Activated CD4-positive, alpha-beta T cell treated with anti-CD3 and anti-CD28 coated beads, Interleukin-2, amount 10 ng/mL, durations not matched to agents 7 days and 5 days (primary cell): ENCODE results near the gene C5. TPM values are rescaled to one million over a fixed set of nuclear protein-coding genes. Genes with fewer than 3 reads are reported as not detected.
"Not testable (repeated sequence)": the region's sequence is repeated elsewhere in the genome, so short reads cannot be mapped to it uniquely, and the experiment has no call there.

Experiments
- CTCF ChIA-PET: fragments of 350-600 bp; sonication (Branson Sonifier 250); formaldehyde crosslinking; loops from one replicate; lab custom pipeline; 2021; ENCODE audit warnings: antibody characterized with exemption; lab: Charles Lee
- POLR2A ChIA-PET: fragments of 350-600 bp; sonication (Branson Sonifier 250); formaldehyde crosslinking; loops from one replicate; lab custom pipeline; 2021; ENCODE audit warnings: antibody characterized with exemption; lab: Charles Lee
- DNase-seq: peaks from one replicate; pipeline ENCODE4 v3.0.0-alpha.2; 2020
- H3K27ac Mint-ChIP-seq: one replicate; pipeline ENCODE4 v1.8.0; 2021; ENCODE audit warnings: mild to moderate bottlenecking, moderate library complexity, mixed read lengths
- H3K27me3 Mint-ChIP-seq: one replicate; pipeline ENCODE4 v1.8.0; 2021; ENCODE audit warnings: mixed read lengths
- H3K36me3 Mint-ChIP-seq: one replicate; pipeline ENCODE4 v1.8.0; 2021; ENCODE audit warnings: low read depth, mixed read lengths
- H3K4me1 Mint-ChIP-seq: one replicate; pipeline ENCODE4 v1.8.0; 2021; ENCODE audit warnings: mixed read lengths
- H3K4me3 Mint-ChIP-seq: one replicate; pipeline ENCODE4 v1.8.0; 2021; ENCODE audit warnings: mild to moderate bottlenecking, moderate library complexity, mixed read lengths
- H3K9me3 Mint-ChIP-seq: one replicate; pipeline ENCODE4 v1.8.0; 2021; ENCODE audit warnings: mixed read lengths
- total RNA-seq, 2 experiments: library from RNA; stranded (reverse); gene quantifications; one replicate each; pipeline ENCODE4 v1.2.3, GENCODE V29; 2021

Gene C5
- 1 to 10 TPM; 2.4 to 2.8 TPM for total RNA-seq

- no peaks in the 10 kb centered on the region for H3K36me3 Mint-ChIP-seq
- H3K9me3 Mint-ChIP-seq, result no peaks in the 10 kb centered on the region
- no peaks in the 10 kb centered on the region for H3K4me1 Mint-ChIP-seq
- DNase-seq, result no peak
- ChIA-PET POLR2A (no interaction called here), CTCF (interaction anchor here (0.6 to 2.2 kb wide), 3 partner anchors 11 to 431 kb away, joined by 3 to 12 read pairs (median 4); no protein-coding TSS in a partner anchor)
- H3K27ac Mint-ChIP-seq, result no peak within 1 kb of the TSS
- H3K4me3 Mint-ChIP-seq, result no peak within 1 kb of the TSS
- H3K27me3 Mint-ChIP-seq, result no peaks in the 10 kb centered on the region
Observed at GRCh38 chr9:121050128-121050988, at the start of gene C5. C5 (minus strand) TSS chr9:121050275; CDS start chr9:121050246, 29 bp downstream.

GRCh38 chr9:121098567-121099198, 48.6 kb upstream of the C5 start:
- no peaks in the 10 kb centered on the region for H3K4me1 Mint-ChIP-seq
- peaks cover 36% of the 10 kb centered on the region for H3K9me3 Mint-ChIP-seq
- H3K4me3 Mint-ChIP-seq, result no peak overlapping the region
- ChIA-PET POLR2A (no interaction called here), CTCF (interaction anchor here (1.8 to 2.0 kb wide), 2 partner anchors 9 to 23 kb away, joined by 4 read pairs; no protein-coding TSS in a partner anchor)
- peaks cover 88% of the 10 kb centered on the region for H3K36me3 Mint-ChIP-seq
- H3K27ac Mint-ChIP-seq, result no peak overlapping the region
- DNase-seq, result no peak
- H3K27me3 Mint-ChIP-seq, result no peaks in the 10 kb centered on the region

GRCh38 chr9:121095057-121095456, 45.0 kb upstream of the C5 start:
- H3K27me3 Mint-ChIP-seq, result no peaks in the 10 kb centered on the region
- no peak overlapping the region for H3K27ac Mint-ChIP-seq
- H3K36me3 Mint-ChIP-seq, result peaks cover 78% of the 10 kb centered on the region
- ChIA-PET CTCF (interaction anchor here (0.8 kb wide), 2 partner anchors 26 to 199 kb away, joined by 3 read pairs; no protein-coding TSS in a partner anchor), POLR2A (no interaction called here)
- no peaks in the 10 kb centered on the region for H3K4me1 Mint-ChIP-seq
- DNase-seq, result no peak
- H3K9me3 Mint-ChIP-seq, result peaks cover 11% of the 10 kb centered on the region
- H3K4me3 Mint-ChIP-seq, result no peak overlapping the region

- not testable (repeated sequence) for DNase-seq, H3K9me3 Mint-ChIP-seq, H3K27ac Mint-ChIP-seq, H3K27me3 Mint-ChIP-seq, H3K4me3 Mint-ChIP-seq
- CTCF ChIA-PET, result interaction anchor here (0.6 to 1.4 kb wide), 2 partner anchors 9 to 129 kb away, joined by 3 read pairs; no protein-coding TSS in a partner anchor
- H3K36me3 Mint-ChIP-seq, result peaks cover 66% of the 10 kb centered on the region
- peaks cover 26% of the 10 kb centered on the region for H3K4me1 Mint-ChIP-seq
- POLR2A ChIA-PET, result interaction anchor here (0.7 kb wide), 1 partner anchor 695 kb away, joined by 3 read pairs; no protein-coding TSS in a partner anchor
Observed at GRCh38 chr9:121090743-121091142, 40.7 kb upstream of the C5 start.

GRCh38 chr9:121088576-121088975, 38.5 kb upstream of the C5 start:
- Mint-ChIP-seq H3K4me3 (no peak overlapping the region), H3K9me3 (no peaks in the 10 kb centered on the region), H3K27ac (no peak overlapping the region), H3K27me3 (no peaks in the 10 kb centered on the region), H3K4me1 (peaks cover 34% of the 10 kb centered on the region), H3K36me3 (peaks cover 58% of the 10 kb centered on the region)
- ChIA-PET POLR2A (no interaction called here), CTCF (no interaction called here)
- DNase-seq, result no peak

GRCh38 chr9:121085661-121086060, 35.6 kb upstream of the C5 start:
- no peaks in the 10 kb centered on the region for H3K9me3 Mint-ChIP-seq
- peaks cover 58% of the 10 kb centered on the region for H3K36me3 Mint-ChIP-seq
- CTCF ChIA-PET, result no interaction called here
- no peak for DNase-seq
- H3K4me1 Mint-ChIP-seq, result peaks cover 34% of the 10 kb centered on the region
- H3K27me3 Mint-ChIP-seq, result no peaks in the 10 kb centered on the region
- H3K4me3 Mint-ChIP-seq, result no peak overlapping the region
- POLR2A ChIA-PET, result no interaction called here
- H3K27ac Mint-ChIP-seq, result no peak overlapping the region

GRCh38 chr9:121082075-121082474, 32.0 kb upstream of the C5 start:
- Mint-ChIP-seq H3K9me3 (no peaks in the 10 kb centered on the region), H3K27ac (no peak overlapping the region), H3K4me3 (no peak overlapping the region), H3K4me1 (peaks cover 23% of the 10 kb centered on the region), H3K36me3 (peaks cover 47% of the 10 kb centered on the region), H3K27me3 (no peaks in the 10 kb centered on the region)
- no peak for DNase-seq
- ChIA-PET POLR2A (no interaction called here), CTCF (interaction anchor here (0.7 to 1.3 kb wide), 3 partner anchors 14 to 453 kb away, joined by 3 read pairs; no protein-coding TSS in a partner anchor)

GRCh38 chr9:121075251-121076036, 25.4 kb upstream of the C5 start:
- POLR2A ChIA-PET, result no interaction called here
- H3K4me1 Mint-ChIP-seq, result peaks cover 52% of the 10 kb centered on the region

GRCh38 chr9:121074370-121075250, 24.5 kb upstream of the C5 start, which contains the start of gene CNTRL:
CNTRL (plus strand) TSS chr9:121074955; CDS start chr9:121088327, 13,372 bp downstream.
- peak within 1 kb of the TSS; percentile 87 for H3K27ac Mint-ChIP-seq
- peaks cover 56% of the 10 kb centered on the region for H3K4me1 Mint-ChIP-seq
- POLR2A ChIA-PET, result no interaction called here
- peak within 1 kb of the TSS; percentile 99 for H3K4me3 Mint-ChIP-seq
- H3K9me3 Mint-ChIP-seq, result peaks cover 3% of the 10 kb centered on the region
- H3K36me3 Mint-ChIP-seq, result peaks cover 2% of the 10 kb centered on the region
- peak; percentile 94 for DNase-seq
- H3K27me3 Mint-ChIP-seq, result no peaks in the 10 kb centered on the region
- CTCF ChIA-PET, result interaction anchor here (0.5 to 1.9 kb wide), 3 partner anchors 10 to 1757 kb away, joined by 4 to 7 read pairs (median 4); no protein-coding TSS in a partner anchor

More at GRCh38 chr9:121075251-121076036, 25.4 kb upstream of the C5 start:
- H3K27me3 Mint-ChIP-seq, result no peaks in the 10 kb centered on the region
- H3K4me3 Mint-ChIP-seq, result peak overlapping the region; percentile 99
- peak overlapping the region; percentile 87 for H3K27ac Mint-ChIP-seq
- H3K36me3 Mint-ChIP-seq, result peaks cover 7% of the 10 kb centered on the region
- peak; percentile 28 for DNase-seq
- CTCF ChIA-PET, result interaction anchor here (0.5 to 1.9 kb wide), 4 partner anchors 11 to 1757 kb away, joined by 3 to 7 read pairs (median 4); no protein-coding TSS in a partner anchor
- H3K9me3 Mint-ChIP-seq, result peaks cover 2% of the 10 kb centered on the region

- no peak for DNase-seq
- peaks cover 63% of the 10 kb centered on the region for H3K4me1 Mint-ChIP-seq
- ChIA-PET POLR2A (interaction anchor here (0.6 kb wide), 1 partner anchor 127 kb away, joined by 3 read pairs; no protein-coding TSS in a partner anchor), CTCF (interaction anchor here (0.8 to 2.7 kb wide), 2 partner anchors 13 to 91 kb away, joined by 3 to 15 read pairs; no protein-coding TSS in a partner anchor)
- H3K36me3 Mint-ChIP-seq, result peaks cover 6% of the 10 kb centered on the region
- no peaks in the 10 kb centered on the region for H3K27me3 Mint-ChIP-seq
- peak overlapping the region; percentile 0 for H3K27ac Mint-ChIP-seq
- H3K9me3 Mint-ChIP-seq, result peaks cover 13% of the 10 kb centered on the region
- peak overlapping the region; percentile 99 for H3K4me3 Mint-ChIP-seq
Observed at GRCh38 chr9:121073038-121073437, 23.0 kb upstream of the C5 start.

GRCh38 chr9:121071756-121072421, 21.8 kb upstream of the C5 start:
- ChIA-PET POLR2A (no interaction called here), CTCF (interaction anchor here (0.6 to 2.7 kb wide), 2 partner anchors 11 to 315 kb away, joined by 3 to 15 read pairs; no protein-coding TSS in a partner anchor)
- Mint-ChIP-seq H3K27ac (peak overlapping the region; percentile 94), H3K4me3 (peak overlapping the region; percentile 84), H3K36me3 (peaks cover 13% of the 10 kb centered on the region), H3K27me3 (no peaks in the 10 kb centered on the region), H3K4me1 (peaks cover 58% of the 10 kb centered on the region), H3K9me3 (peaks cover 18% of the 10 kb centered on the region)
- DNase-seq, result peak; percentile 35
